K562 (cell line): ENCODE measurements around the gene CUX1. TPM values are rescaled to one million over a fixed set of nuclear protein-coding genes. Genes with fewer than 3 reads are reported as not detected.
A peak's percentile ranks its signal among the peaks of the same experiment; 100 is the strongest.

Source experiments
- ATAC-seq: fragments of 200-7000 bp; cut with Tn5 transposase; 3 replicates; pipeline ENCODE4 v1.9.1; 2020; ENCODE audit warnings: moderate library complexity
- BruUV-seq: library from RNA; stranded (reverse); fragments of 400-500 nt; replicated peaks from 2 replicates; lab custom pipeline; 2021; lab: Mats Ljungman, UMichigan
- CTCF ChIA-PET: fragments of 300-600 bp; formaldehyde crosslinking; extraction: SDS; loops from one replicate; lab custom pipeline; 2021; ENCODE audit warnings: low intra/inter-chr PET ratio; lab: Yijun Ruan, JAX
- POLR2A ChIA-PET: fragments of 300-600, 350-650 bp; sonication (Branson Sonifier 250); formaldehyde crosslinking; extraction: SDS; loops from one replicate; lab custom pipeline; 2021; ENCODE audit warnings: antibody characterized with exemption, inconsistent platforms; lab: Yijun Ruan, JAX
- DNase-seq, 4 experiments: peaks; one replicate each; pipeline versions ENCODE4 v3.0.0 to v3.0.0-alpha.2; 2011 to 2018; ENCODE audit warnings: low spot score in 3 of 4, mixed read lengths in 3 of 4; ENCODE audit errors: extremely low read depth in 1 of 4
- FAIRE-seq: peaks from 2 replicates; lab custom pipeline; 2011; peaks lifted over from hg19 to GRCh38; lab: Jason Lieb, UNC
- H2AFZ ChIP-seq: 2 replicates; pipeline ENCODE4 v1.6.0; 2011; ENCODE audit warnings: low read depth, low read length, control low read depth, inconsistent platforms
- H3K27ac ChIP-seq: fragments of 200-600 bp; 3 replicates; pipeline ENCODE4 v1.8.0; 2011; ENCODE audit warnings: low read depth, mild to moderate bottlenecking, control low read depth, inconsistent platforms, low read length, moderate library complexity, mixed read lengths; ENCODE audit errors: extremely low read depth
- H3K27me3 ChIP-seq, 2 experiments: fragments of 300-600 bp in 1 of 2; 2 replicates in 1 of 2; 3 replicates in 1 of 2; pipeline versions ENCODE4 v1.6.0 to v1.8.0; 2011; ENCODE audit warnings: inconsistent platforms in 2 of 2, low read length in 2 of 2, mild to moderate bottlenecking in 1 of 2, mixed read lengths in 1 of 2, moderate library complexity in 1 of 2; ENCODE audit not compliant: control insufficient read depth in 2 of 2, insufficient read depth in 2 of 2
- H3K36me3 ChIP-seq: fragments of 300-600 bp; 3 replicates; pipeline ENCODE4 v1.8.0; 2011; ENCODE audit warnings: mild to moderate bottlenecking, low read length, inconsistent platforms; ENCODE audit not compliant: control insufficient read depth, insufficient read depth
- H3K4me1 ChIP-seq, 2 experiments: fragments of 200-600 bp in 1 of 2; replicated peaks in 1 of 2; 2 replicates in 1 of 2; 3 replicates in 1 of 2; pipeline versions ENCODE4 v1.5.1 to v1.8.0; 2011; ENCODE audit warnings: inconsistent platforms in 2 of 2, low read length in 2 of 2, mild to moderate bottlenecking in 1 of 2, mixed read lengths in 1 of 2, moderate library complexity in 1 of 2; ENCODE audit not compliant: control insufficient read depth in 2 of 2, insufficient read depth in 2 of 2
- H3K4me2 ChIP-seq: 2 replicates; pipeline ENCODE4 v1.6.1; 2011; ENCODE audit warnings: low read length, control low read depth, inconsistent platforms, mixed read lengths; ENCODE audit not compliant: insufficient read depth
- H3K4me3 ChIP-seq: fragments of 200-600 bp; sonication (generic), shearing (Covaris generic); 2 replicates; pipeline ENCODE4 v1.5.1; 2016; ENCODE audit warnings: control low read depth, inconsistent platforms
- H3K79me2 ChIP-seq: fragments of 200-600 bp; 3 replicates; pipeline ENCODE4 v1.8.0; 2011; ENCODE audit warnings: low read length, inconsistent platforms; ENCODE audit not compliant: control insufficient read depth, insufficient read depth
- H3K9ac ChIP-seq, 2 experiments: 2 replicates each; pipeline versions ENCODE4 v1.6.0 to v1.6.1; 2011; ENCODE audit warnings: low read depth in 2 of 2, low read length in 2 of 2, control low read depth in 1 of 2, inconsistent platforms in 1 of 2, mild to moderate bottlenecking in 1 of 2, mixed read lengths in 1 of 2; ENCODE audit not compliant: insufficient read depth in 1 of 2
- H3K9me1 ChIP-seq: one replicate; pipeline ENCODE4 v1.6.0; 2011; ENCODE audit warnings: inconsistent platforms, mild to moderate bottlenecking, low read length, moderate library complexity; ENCODE audit not compliant: control insufficient read depth, insufficient read depth
- H3K9me3 ChIP-seq: replicated peaks from 2 replicates; pipeline ENCODE4 v1.5.1; 2011; ENCODE audit warnings: low read depth, low read length, inconsistent platforms; ENCODE audit not compliant: control insufficient read depth, insufficient read depth
- H4K20me1 ChIP-seq: replicated peaks from 2 replicates; pipeline ENCODE4 v1.6.1; 2011; ENCODE audit warnings: low read length, inconsistent platforms, mixed read lengths; ENCODE audit not compliant: control insufficient read depth, insufficient read depth
- ETV6 ChIP-seq, 3 experiments: fragments of 150-350 bp in 1 of 3; sonication (generic) in 1 of 3; formaldehyde crosslinking in 1 of 3; IDR thresholded peaks; 2 replicates each; pipeline versions ENCODE4 v1.6.1 to v1.8.0; 2014 to 2022; ENCODE audit warnings: borderline replicate concordance in 2 of 3, low read depth in 2 of 3, antibody characterized with exemption in 1 of 3, low read length in 1 of 3, mild to moderate bottlenecking in 1 of 3, missing genetic modification reagents in 1 of 3
- HIVEP1 ChIP-seq: fragments of 250-450 bp; sonication (Bioruptor Pico); IDR thresholded peaks from 2 replicates; pipeline ENCODE4 v1.4.0; 2020; ENCODE audit warnings: mild to moderate bottlenecking
- MEF2A ChIP-seq: IDR thresholded peaks from 2 replicates; pipeline ENCODE4 v1.6.1; 2011; ENCODE audit warnings: low read depth, mild to moderate bottlenecking, low read length, moderate library complexity; ENCODE audit not compliant: control insufficient read depth
- ZNF12 ChIP-seq: sonication (generic); formaldehyde crosslinking; IDR thresholded peaks from 2 replicates; pipeline ENCODE4 v1.4.0; 2020; ENCODE audit warnings: mild to moderate bottlenecking, missing genetic modification reagents
- ZNF507 ChIP-seq: conservative IDR thresholded peaks from 2 replicates; pipeline ENCODE4 v1.6.1; 2017; ENCODE audit warnings: missing genetic modification characterization, missing compliant biosample characterization
- WGBS: fragments of 100-300 bp; shearing (Covaris generic); methylation state at CpG from one replicate; pipeline ENCODE4 v1.1.6; 2016; ENCODE audit warnings: low coverage, mixed read lengths; ENCODE audit not compliant: insufficient coverage; ENCODE audit errors: missing lambda C conversion rate; 5-methylcytosine and 5-hydroxymethylcytosine counted together
- in situ Hi-C: fragments of 300-500 bp; cut with MboI; formaldehyde crosslinking; loops from 4 replicates; pipeline ENCODE4 v1.15.0; 2018; ENCODE audit warnings: inconsistent platforms, mixed read lengths
- intact Hi-C: fragments of 100-400 bp; cut with micrococcal nuclease; formaldehyde crosslinking; loops from 2 replicates; pipeline ENCODE4 v1.14.2; 2022
- polyA plus RNA-seq, 8 experiments: library from polyadenylated mRNA; depleted of rRNA in 4 of 8; stranded (reverse) in 5 of 8; unstranded in 3 of 8; fragments of >200 nt; fragmentation: Nextera tagmentation in 2 of 8; fragmentation: Illumina TruSeq in 1 of 8; extraction: Ambion mirVana in 2 of 8; extraction: Trizol in 1 of 8; gene quantifications; 2 replicates each; pipeline versions ENCODE4 v1.2.1 to v1.2.3, GENCODE V29; 2011 to 2014; ENCODE audit warnings: inconsistent platforms in 1 of 8, missing spikeins in 1 of 8
- total RNA-seq, 7 experiments: library from RNA; depleted of rRNA in 6 of 7; stranded (reverse); fragments of >200 nt in 6 of 7; fragmentation: Illumina TruSeq in 2 of 7; extraction: Trizol in 2 of 7; gene quantifications; 2 replicates each; pipeline versions ENCODE4 v1.2.1 to v1.2.3, GENCODE V29; 2011 to 2021; ENCODE audit warnings: low replicate concordance in 1 of 7
- TF ChIP-seq, protein P1 (sequence below): sonication (generic); formaldehyde crosslinking; IDR thresholded peaks from 2 replicates; pipeline ENCODE4 v1.5.0; 2020; ENCODE audit warnings: missing genetic modification reagents

CUX1 gene
- total and polyA plus RNA-seq, 9 of the 15 experiments (the other 6 are each of a cell fraction or from before 2014, with no cell fraction given), result 3.6 to 55.3 (median 25.2) TPM

GRCh38 chr7:102296179-102296438, 478.7 kb downstream of the CUX1 start (continued):
- TF ChIP-seq ZNF12 (CRISPR knock-in tag), result no peak
- TF ChIP-seq ZNF507 (tag), result no peak
- TF ChIP-seq, protein P1, sequence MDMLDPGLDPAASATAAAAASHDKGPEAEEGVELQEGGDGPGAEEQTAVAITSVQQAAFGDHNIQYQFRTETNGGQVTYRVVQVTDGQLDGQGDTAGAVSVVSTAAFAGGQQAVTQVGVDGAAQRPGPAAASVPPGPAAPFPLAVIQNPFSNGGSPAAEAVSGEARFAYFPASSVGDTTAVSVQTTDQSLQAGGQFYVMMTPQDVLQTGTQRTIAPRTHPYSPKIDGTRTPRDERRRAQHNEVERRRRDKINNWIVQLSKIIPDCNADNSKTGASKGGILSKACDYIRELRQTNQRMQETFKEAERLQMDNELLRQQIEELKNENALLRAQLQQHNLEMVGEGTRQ, result no peak
- no peak for TF ChIP-seq MEF2A
- TF ChIP-seq HIVEP1, result no peak

DNA sequence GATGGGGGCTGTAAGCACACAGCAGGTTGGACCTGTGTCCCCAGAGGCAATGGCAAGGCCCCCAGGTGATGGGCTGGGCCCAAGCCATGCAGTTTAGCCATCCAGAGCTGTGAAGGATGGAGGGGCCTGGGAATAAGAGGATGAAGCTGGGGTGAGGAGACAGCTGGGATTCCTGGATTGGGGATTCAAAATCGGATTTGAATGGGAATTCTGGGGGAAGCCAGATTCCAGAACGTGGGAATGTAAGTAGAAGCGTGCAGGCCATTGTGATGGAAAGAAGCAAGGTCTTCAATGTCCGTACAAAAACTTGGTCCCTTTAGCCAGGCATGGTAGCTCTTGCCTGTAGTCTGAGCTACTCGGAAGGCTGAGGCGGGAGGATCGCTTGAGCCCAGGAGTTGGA, 479.1 kb downstream of the CUX1 start:
- POLR2A ChIA-PET, result interaction anchor here (0.9 kb wide), 1 partner anchor 11 kb away, joined by 3 read pairs; no protein-coding TSS in a partner anchor
- no peaks in the 10 kb centered on the region for H3K9me3 ChIP-seq
- no peak overlapping the region for H3K4me2 ChIP-seq
- intact Hi-C loops (no loop called here), in situ Hi-C loops (no loop called here)
- no peak for DNase-seq
- ATAC-seq, result no peak
- H2AFZ ChIP-seq, result no peak overlapping the region
- peaks cover 11% of the 10 kb centered on the region; the same call in 1 of the 2 replicates for H4K20me1 ChIP-seq
- no TSS peak for BruUV-seq
- H3K9me1 ChIP-seq, result no peaks in the 10 kb centered on the region
- H3K27me3 ChIP-seq, result peaks cover 48 to 82% of the 10 kb centered on the region in 2 experiments; a peak in 4 of 5 replicates
- H3K4me3 ChIP-seq, result no peak overlapping the region
- 0 out of 4 replicates have a peak overlapping the region, but pooled peaks of 1 of the 2 experiments have one; percentile 19 for H3K9ac ChIP-seq
- no peak overlapping the region for H3K27ac ChIP-seq
- 21% methylated on average over 7 of the region's 7 CpGs for WGBS
- no peaks in the 10 kb centered on the region for H3K36me3 ChIP-seq
- H3K79me2 ChIP-seq, result no peaks in the 10 kb centered on the region
- TF ChIP-seq ETV6 (IDR thresholded peaks at IDR 0.05; ENCODE audit: borderline replicate concordance in 1 of 2, low read depth in 2 of 2, low read length in 1 of 2) (no peak), ETV6 (CRISPR knock-in tag; IDR thresholded peaks at IDR 0.05; ENCODE audit: borderline replicate concordance) (no peak)
- FAIRE-seq, result no peak
- CTCF ChIA-PET, result no interaction called here
- H3K4me1 ChIP-seq, result peaks cover 0 to 18% of the 10 kb centered on the region in 2 experiments; a peak in 1 of 5 replicates
